HG03571 (cell line): ENCODE results near the gene PCDHB12.
"Not testable (repeated sequence)": the region's sequence is repeated elsewhere in the genome, so short reads cannot be mapped to it uniquely, and the experiment has no call there.

Experiments
- ATAC-seq: cut with Tn5 transposase; IDR thresholded peaks from one replicate; pipeline ENCODE4 v1.9.1; 2021; ENCODE audit not compliant: unreplicated experiment

Gene PCDHB12

DNA sequence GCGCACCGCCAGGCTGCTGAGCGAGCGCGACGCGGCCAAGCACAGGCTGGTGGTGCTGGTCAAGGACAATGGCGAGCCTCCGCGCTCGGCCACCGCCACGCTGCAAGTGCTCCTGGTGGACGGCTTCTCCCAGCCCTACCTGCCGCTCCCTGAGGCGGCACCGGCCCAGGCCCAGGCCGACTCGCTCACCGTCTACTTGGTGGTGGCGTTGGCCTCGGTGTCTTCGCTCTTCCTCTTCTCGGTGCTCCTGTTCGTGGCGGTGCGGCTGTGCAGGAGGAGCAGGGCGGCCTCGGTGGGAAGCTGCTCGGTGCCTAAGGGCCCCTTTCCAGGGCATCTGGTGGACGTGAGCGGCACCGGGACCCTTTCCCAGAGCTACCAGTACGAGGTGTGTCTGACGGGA lies 6.9 kb upstream of the PCDHB12 start:
- not testable (repeated sequence) for ATAC-seq

DNA sequence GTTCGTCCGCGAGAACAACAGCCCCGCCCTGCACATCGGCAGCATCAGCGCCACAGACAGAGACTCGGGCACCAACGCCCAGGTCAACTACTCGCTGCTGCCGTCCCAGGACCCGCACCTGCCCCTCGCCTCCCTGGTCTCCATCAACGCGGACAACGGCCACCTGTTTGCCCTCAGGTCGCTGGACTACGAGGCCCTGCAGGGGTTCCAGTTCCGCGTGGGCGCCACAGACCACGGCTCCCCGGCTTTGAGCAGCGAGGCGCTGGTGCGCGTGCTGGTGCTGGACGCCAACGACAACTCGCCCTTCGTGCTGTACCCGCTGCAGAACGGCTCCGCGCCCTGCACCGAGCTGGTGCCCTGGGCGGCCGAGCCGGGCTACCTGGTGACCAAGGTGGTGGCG lies 1.8 kb downstream of the PCDHB12 start:
- ATAC-seq = not testable (repeated sequence)

DNA sequence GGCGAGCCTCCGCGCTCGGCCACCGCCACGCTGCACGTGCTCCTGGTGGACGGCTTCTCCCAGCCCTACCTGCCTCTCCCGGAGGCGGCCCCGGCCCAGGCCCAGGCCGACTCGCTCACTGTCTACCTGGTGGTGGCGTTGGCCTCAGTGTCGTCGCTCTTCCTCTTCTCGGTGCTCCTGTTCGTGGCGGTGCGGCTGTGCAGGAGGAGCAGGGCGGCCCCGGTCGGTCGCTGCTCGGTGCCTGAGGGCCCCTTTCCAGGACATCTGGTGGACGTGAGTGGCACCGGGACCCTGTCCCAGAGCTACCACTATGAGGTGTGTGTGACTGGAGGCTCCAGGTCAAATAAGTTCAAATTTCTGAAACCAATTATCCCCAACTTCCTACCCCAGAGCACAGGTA lies 2.3 kb downstream of the PCDHB12 start:
- not testable (repeated sequence) for ATAC-seq

DNA sequence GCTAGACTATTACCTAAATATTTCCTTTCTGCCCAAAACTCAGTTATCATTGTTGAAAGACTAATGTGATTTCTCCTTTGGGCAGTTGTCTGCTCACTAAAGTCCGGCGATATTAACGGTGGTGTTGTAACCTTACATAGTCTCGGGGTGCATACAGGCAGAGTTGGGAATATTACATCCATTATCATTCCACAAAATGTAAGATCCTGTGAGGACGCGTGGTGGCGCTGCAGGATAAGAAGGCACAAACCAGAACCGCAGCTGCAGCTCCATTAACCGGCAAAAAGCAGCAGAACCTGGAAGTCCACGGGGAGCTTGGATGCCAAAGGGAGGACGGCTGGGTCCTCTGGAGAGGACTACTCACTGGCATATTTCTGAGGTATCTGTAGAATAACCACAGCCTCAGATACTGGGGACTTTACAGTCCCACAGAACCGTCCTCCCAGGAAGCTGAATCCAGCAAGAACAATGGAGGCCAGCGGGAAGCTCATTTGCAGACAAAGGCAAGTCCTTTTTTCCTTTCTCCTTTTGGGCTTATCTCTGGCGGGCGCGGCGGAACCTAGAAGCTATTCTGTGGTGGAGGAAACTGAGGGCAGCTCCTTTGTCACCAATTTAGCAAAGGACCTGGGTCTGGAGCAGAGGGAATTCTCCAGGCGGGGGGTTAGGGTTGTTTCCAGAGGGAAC lies 5.3 kb downstream of the PCDHB12 start, which contains the start of gene PCDHB13:
Gene PCDHB13 (plus strand): TSS at position 264 of the 684 bp plus-strand sequence. CDS start 205 bp downstream, at position 469.
- ATAC-seq = not testable (repeated sequence)

DNA sequence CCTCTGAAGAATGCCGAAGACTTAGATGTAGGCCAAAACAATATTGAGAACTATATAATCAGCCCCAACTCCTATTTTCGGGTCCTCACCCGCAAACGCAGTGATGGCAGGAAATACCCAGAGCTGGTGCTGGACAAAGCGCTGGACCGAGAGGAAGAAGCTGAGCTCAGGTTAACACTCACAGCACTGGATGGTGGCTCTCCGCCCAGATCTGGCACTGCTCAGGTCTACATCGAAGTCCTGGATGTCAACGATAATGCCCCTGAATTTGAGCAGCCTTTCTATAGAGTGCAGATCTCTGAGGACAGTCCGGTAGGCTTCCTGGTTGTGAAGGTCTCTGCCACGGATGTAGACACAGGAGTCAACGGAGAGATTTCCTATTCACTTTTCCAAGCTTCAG lies 6.1 kb downstream of the PCDHB12 start:
- ATAC-seq = not testable (repeated sequence)

DNA sequence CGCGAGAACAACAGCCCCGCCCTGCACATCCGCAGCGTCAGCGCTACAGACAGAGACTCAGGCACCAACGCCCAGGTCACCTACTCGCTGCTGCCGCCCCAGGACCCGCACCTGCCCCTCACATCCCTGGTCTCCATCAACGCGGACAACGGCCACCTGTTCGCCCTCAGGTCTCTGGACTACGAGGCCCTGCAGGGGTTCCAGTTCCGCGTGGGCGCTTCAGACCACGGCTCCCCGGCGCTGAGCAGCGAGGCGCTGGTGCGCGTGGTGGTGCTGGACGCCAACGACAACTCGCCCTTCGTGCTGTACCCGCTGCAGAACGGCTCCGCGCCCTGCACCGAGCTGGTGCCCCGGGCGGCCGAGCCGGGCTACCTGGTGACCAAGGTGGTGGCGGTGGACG lies 7.0 kb downstream of the PCDHB12 start:
- not testable (repeated sequence) for ATAC-seq

DNA sequence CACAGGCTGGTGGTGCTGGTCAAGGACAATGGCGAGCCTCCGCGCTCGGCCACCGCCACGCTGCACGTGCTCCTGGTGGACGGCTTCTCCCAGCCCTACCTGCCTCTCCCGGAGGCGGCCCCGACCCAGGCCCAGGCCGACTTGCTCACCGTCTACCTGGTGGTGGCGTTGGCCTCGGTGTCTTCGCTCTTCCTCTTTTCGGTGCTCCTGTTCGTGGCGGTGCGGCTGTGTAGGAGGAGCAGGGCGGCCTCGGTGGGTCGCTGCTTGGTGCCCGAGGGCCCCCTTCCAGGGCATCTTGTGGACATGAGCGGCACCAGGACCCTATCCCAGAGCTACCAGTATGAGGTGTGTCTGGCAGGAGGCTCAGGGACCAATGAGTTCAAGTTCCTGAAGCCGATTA lies 7.5 kb downstream of the PCDHB12 start:
- ATAC-seq = not testable (repeated sequence)

DNA sequence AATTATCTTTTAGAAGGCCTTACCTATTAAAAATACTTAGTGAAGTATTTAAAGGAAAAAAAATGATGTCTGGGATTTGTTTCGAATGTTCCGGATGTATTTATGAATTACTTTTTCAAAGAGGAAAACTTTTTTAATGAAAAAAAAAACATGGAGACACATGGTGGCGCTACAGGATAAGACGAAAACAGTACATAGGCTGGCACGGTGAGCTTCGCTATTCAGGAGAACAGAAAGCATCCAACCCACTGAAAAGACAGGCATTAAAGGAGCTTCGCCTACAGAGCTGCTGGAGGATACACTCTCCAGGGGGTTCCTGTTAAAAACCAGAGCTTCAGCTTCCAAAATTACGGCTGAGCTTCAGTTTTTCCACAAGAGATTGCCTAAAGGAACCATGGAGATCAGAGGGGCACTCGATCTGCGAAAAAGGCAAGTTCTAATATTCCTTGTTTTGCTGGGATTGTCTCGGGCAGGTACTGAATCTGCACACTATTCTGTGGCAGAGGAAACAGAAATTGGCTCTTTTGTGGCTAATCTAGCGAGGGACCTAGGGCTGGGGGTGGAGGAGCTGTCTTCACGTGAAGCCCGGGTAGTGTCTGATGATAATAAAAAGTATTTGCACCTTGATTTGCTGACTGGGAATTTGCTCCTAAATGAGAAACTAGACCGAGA lies 14.7 kb downstream of the PCDHB12 start, which contains the start of gene PCDHB14:
Gene PCDHB14 (plus strand): TSS at position 232 of the 672 bp plus-strand sequence. CDS start 163 bp downstream, at position 395.
- ATAC-seq = no peak

DNA sequence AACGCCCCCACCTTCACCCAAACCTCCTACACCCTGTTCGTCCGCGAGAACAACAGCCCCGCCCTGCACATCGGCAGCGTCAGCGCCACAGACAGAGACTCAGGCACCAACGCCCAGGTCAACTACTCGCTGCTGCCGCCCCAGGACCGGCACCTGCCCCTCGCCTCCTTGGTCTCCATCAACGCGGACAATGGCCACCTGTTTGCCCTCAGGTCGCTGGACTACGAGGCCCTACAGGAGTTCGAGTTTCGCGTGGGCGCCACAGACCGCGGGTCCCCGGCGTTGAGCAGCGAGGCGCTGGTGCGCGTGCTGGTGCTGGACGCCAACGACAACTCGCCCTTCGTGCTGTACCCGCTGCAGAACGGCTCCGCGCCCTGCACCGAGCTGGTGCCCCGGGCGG lies 16.3 kb downstream of the PCDHB12 start:
- ATAC-seq = not testable (repeated sequence)

DNA sequence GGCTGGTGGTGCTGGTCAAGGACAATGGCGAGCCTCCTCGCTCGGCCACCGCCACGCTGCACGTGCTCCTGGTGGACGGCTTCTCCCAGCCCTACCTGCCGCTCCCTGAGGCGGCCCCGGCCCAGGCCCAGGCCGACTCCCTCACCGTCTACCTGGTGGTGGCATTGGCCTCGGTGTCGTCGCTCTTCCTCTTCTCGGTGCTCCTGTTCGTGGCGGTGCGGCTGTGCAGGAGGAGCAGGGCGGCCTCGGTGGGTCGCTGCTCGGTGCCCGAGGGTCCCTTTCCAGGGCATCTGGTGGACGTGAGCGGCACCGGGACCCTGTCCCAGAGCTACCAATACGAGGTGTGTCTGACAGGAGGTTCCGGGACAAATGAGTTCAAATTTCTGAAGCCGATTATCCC lies 16.9 kb downstream of the PCDHB12 start:
- ATAC-seq = not testable (repeated sequence)

DNA sequence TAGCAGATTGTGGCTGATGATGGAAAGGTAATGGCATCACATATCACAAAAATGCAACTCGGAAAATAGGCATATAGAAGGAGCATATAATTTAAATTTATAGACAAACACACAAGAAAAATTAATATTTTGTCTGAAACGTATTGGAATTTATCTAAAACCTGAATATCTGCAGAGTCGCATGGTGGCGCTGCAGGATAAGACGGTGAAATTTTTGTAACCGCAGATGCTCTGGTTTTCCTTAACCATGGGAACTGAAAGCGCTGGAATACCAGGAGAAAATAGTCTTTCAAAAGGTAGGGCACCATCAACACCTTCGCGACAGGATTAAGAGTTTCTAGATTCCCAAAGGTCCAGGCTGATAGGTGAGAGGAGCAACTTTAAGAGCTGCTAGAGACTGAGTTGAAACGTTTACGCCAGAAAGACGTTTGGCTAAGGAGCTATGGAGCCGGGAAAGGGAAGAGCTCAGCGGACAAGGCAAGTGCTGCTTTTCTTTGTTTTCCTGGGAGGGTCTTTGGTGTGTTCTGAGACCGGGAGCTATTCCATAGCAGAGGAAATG lies 25.7 kb downstream of the PCDHB12 start:
- ATAC-seq = no peak

DNA sequence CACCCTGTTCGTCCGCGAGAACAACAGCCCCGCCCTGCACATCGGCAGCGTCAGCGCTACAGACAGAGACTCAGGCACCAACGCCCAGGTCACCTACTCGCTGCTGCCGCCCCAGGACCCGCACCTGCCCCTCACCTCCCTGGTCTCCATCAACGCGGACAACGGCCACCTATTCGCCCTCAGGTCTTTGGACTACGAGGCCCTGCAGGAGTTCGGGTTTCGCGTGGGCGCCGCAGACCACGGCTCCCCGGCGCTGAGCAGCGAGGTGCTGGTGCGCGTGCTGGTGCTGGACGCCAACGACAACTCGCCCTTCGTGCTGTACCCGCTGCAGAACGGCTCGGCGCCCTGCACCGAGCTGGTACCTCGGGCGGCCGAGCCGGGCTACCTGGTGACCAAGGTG lies 27.4 kb downstream of the PCDHB12 start:
- ATAC-seq = not testable (repeated sequence)

DNA sequence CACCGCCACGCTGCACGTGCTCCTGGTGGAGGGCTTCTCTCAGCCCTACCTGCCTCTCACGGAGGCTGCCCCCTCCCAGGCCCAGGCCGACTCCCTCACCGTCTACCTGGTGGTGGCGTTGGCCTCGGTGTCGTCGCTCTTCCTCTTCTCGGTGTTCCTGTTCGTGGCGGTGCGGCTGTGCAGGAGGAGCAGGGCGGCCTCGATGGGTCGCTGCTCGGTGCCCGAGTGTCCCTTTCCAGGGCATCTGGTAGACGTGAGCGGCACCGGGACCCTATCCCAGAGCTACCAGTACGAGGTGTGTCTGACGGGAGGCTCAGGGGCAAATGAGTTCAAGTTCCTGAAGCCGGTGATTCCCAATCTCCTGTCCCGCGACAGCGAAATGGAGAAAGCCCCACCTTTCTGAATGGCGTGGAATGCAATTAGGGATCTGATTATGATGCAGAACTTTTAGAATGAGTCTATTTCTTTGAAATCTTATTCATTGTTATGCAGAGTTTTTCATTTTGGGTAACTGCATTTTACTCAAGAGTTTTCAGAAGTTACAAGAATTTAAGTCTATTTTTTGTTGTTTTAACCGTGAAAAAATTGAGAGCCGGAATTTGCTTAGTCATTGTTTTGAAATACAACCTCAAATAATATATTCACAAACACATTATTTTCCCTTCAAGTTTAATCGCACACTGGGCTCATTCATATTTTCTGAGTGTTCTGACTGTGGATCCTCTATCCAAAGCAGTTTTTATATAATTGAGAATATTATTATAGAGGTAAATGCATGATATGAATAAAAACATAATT lies 28.2 kb downstream of the PCDHB12 start:
- no peak for ATAC-seq

DNA sequence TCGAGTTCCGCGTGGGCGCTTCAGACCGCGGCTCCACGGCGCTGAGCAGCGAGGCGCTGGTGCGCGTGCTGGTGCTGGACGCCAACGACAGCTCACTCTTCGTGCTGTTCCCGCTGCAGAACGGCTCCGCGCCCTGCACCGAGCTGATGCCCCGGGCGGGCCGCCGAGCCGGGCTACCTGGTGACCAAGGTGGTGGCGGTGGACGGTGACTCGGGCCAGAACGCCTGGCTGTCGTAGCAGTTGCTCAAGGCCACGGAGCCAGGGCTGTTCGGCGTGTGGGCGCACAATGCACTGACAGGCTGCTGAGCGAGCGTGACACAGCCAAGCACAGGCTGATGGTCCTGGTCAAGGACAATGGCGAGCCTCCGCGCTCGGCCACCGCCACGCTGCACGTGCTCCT lies 33.0 kb downstream of the PCDHB12 start:
- no peak for ATAC-seq

DNA sequence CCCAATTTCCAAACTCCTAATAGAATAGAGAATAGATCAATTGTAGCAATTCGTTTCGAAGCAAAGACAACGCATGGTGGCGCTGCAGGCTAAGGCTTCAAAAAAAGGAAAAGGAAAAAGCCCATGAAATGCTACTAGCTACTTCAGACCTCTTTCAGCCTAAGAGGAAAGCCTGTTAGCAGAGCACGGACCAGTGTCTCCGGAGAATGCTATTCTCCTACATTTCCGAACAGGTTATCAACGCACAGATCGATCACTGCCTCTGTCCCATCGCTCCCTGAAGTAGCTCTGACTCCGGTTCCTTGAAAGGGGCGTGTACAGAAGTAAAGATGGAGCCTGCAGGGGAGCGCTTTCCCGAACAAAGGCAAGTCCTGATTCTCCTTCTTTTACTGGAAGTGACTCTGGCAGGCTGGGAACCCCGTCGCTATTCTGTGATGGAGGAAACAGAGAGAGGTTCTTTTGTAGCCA lies 36.8 kb downstream of the PCDHB12 start, which contains the start of gene PCDHB15:
Gene PCDHB15 (plus strand): TSS at position 146 of the 468 bp plus-strand sequence. CDS start 184 bp downstream, at position 330.
- ATAC-seq = no peak

DNA sequence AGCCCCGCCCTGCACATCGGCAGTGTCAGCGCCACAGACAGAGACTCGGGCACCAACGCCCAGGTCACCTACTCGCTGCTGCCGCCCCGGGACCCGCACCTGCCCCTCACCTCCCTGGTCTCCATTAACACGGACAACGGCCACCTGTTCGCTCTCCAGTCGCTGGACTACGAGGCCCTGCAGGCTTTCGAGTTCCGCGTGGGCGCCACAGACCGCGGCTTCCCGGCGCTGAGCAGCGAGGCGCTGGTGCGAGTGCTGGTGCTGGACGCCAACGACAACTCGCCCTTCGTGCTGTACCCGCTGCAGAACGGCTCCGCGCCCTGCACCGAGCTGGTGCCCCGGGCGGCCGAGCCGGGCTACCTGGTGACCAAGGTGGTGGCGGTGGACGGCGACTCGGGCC lies 38.5 kb downstream of the PCDHB12 start:
- ATAC-seq = not testable (repeated sequence)

DNA sequence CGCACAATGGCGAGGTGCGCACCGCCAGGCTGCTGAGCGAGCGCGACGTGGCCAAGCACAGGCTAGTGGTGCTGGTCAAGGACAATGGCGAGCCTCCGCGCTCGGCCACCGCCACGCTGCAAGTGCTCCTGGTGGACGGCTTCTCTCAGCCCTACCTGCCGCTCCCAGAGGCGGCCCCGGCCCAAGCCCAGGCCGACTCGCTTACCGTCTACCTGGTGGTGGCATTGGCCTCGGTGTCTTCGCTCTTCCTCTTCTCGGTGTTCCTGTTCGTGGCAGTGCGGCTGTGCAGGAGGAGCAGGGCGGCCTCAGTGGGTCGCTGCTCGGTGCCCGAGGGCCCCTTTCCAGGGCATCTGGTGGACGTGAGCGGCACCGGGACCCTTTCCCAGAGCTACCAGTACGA lies 38.9 kb downstream of the PCDHB12 start:
- ATAC-seq = not testable (repeated sequence)

DNA sequence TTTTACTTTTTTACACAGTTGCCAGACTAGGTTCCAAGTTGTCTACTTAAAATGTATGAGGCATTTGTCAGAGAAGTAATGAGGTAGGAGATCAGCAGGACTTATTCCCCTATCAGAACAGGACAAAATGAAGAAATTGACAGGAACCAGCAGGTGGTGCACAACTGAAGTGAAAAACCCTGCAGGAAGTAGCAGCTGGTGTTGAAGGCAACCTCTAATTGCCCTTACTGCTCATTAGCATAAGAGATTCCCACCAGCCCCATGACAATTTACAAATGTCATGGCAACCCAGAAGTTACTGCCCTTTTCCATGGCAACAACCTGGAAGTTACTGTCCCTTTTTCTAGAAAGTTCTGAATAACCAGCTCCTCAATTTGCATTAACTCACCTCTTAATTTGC lies 42.1 kb downstream of the PCDHB12 start:
- no peak for ATAC-seq

DNA sequence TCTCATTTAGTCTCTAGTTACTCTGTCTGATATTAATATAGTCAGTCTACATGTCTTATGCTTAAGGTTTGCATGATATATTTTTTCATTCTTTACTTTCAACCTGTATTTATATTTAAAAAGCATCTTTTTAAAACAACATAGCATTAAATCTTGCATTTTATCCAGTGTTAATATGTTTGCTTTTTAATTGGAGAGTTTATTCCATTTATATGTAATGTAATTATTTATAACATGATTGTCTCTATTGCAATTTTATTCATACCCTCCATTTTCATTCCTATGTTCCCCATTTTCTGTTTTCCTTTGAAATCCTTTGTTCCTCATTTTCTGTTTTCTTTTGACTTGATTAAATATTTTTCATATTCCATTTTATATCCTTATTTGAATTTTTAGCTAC lies 49.9 kb downstream of the PCDHB12 start:
- ATAC-seq = no peak

DNA sequence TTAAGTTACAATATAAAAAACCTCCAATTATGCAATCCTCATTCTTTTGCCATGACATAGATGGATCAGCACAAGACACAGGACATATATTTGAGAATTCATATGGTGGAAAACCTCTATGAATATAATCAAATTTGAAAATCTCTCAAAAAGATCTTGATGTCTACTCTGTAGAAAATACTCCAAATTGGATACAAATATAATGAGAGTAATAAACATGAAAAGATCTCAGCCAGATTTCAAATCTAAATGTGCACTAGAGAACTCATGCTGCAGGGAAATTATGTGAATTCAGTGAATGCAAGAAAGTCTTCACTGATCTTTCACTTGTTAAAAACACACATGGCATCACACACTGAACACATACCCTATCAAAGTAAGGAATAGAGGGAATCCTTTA lies 50.4 kb downstream of the PCDHB12 start:
- no peak for ATAC-seq
